SK-N-SH (cell line): ENCODE measurements around the gene SNRNP25. TPM values are rescaled to one million over a fixed set of nuclear protein-coding genes. Genes with fewer than 3 reads are reported as not detected.
"Not testable (repeated sequence)": the region's sequence is repeated elsewhere in the genome, so short reads cannot be mapped to it uniquely, and the experiment has no call there.

Experiments
- CTCF ChIA-PET: fragments of 300-600, 350-600 bp; formaldehyde crosslinking; extraction: SDS; loops from one replicate; lab custom pipeline; 2021; lab: Yijun Ruan, JAX
- POLR2A ChIA-PET: fragments of 350-600 bp; sonication (Branson Sonifier 250); formaldehyde crosslinking; extraction: SDS; loops from one replicate; lab custom pipeline; 2020; ENCODE audit warnings: antibody characterized with exemption, inconsistent platforms; lab: Yijun Ruan, JAX
- DNase-seq: peaks from one replicate; pipeline ENCODE4 v3.0.0; 2012
- H2AFZ ChIP-seq: fragments of 200-600 bp; sonication (generic); 2 replicates; pipeline ENCODE4 v1.8.1; 2016; ENCODE audit warnings: antibody characterized with exemption, mild to moderate bottlenecking, low read depth
- H3F3A ChIP-seq: fragments of 200-600 bp; sonication (generic); replicated peaks from 2 replicates; pipeline ENCODE3; 2016; ENCODE audit warnings: antibody characterized with exemption, mild to moderate bottlenecking; ENCODE audit not compliant: insufficient read depth
- H3K27ac ChIP-seq, 2 experiments: fragments of 200-500 bp in 1 of 2; fragments of 200-600 bp in 1 of 2; sonication (Bioruptor generic) in 1 of 2; sonication (generic), shearing (Covaris generic) in 1 of 2; 2 replicates each; pipeline versions ENCODE4 v1.5.1 to v1.6.1; 2014 to 2016; ENCODE audit warnings: low read depth in 2 of 2, inconsistent platforms in 1 of 2, low read length in 1 of 2, mild to moderate bottlenecking in 1 of 2, mixed read lengths in 1 of 2
- H3K27me3 ChIP-seq: fragments of 200-600 bp; sonication (generic), shearing (Covaris generic); 2 replicates; pipeline ENCODE4 v1.6.1; 2016; ENCODE audit warnings: mixed run types; ENCODE audit not compliant: insufficient read depth
- H3K36me3 ChIP-seq, 2 experiments: fragments of 200-500 bp in 1 of 2; fragments of 200-600 bp in 1 of 2; sonication (Bioruptor generic) in 1 of 2; sonication (generic) in 1 of 2; replicated peaks in 1 of 2; 2 replicates each; pipeline versions ENCODE3 to v1.5.1; 2014 to 2016; ENCODE audit warnings: low read length in 1 of 2, mild to moderate bottlenecking in 1 of 2; ENCODE audit not compliant: insufficient read depth in 2 of 2, control insufficient read depth in 1 of 2
- H3K4me1 ChIP-seq, 2 experiments: fragments of 200-500 bp in 1 of 2; fragments of 200-600 bp in 1 of 2; sonication (Bioruptor generic) in 1 of 2; sonication (generic), shearing (Covaris generic) in 1 of 2; 2 replicates each; pipeline versions ENCODE4 v1.5.1 to v1.6.1; 2014 to 2016; ENCODE audit warnings: low read depth in 1 of 2, low read length in 1 of 2, mixed run types in 1 of 2; ENCODE audit not compliant: insufficient read depth in 2 of 2, control insufficient read depth in 1 of 2
- H3K4me2 ChIP-seq: fragments of 200-600 bp; sonication (generic), shearing (Covaris generic); 2 replicates; pipeline ENCODE4 v1.6.1; 2017; ENCODE audit warnings: mixed run types
- H3K4me3 ChIP-seq, 2 experiments: fragments of 200-500 bp in 1 of 2; fragments of 200-600 bp in 1 of 2; sonication (Bioruptor generic) in 1 of 2; sonication (generic), shearing (Covaris generic) in 1 of 2; 2 replicates each; pipeline versions ENCODE4 v1.5.1 to v1.8.1; 2014 to 2016; ENCODE audit warnings: low read depth in 2 of 2, inconsistent platforms in 1 of 2, low read length in 1 of 2, mild to moderate bottlenecking in 1 of 2, mixed read lengths in 1 of 2, moderate library complexity in 1 of 2
- H3K79me2 ChIP-seq: fragments of 200-600 bp; sonication (generic); 2 replicates; pipeline ENCODE4 v1.8.1; 2017; ENCODE audit warnings: mild to moderate bottlenecking; ENCODE audit not compliant: insufficient read depth
- H3K9ac ChIP-seq: fragments of 200-600 bp; sonication (generic); 2 replicates; pipeline ENCODE4 v1.6.1; 2017; ENCODE audit warnings: mixed run types
- H3K9me2 ChIP-seq: fragments of 200-600 bp; sonication (generic); 2 replicates; pipeline ENCODE4 v1.6.1; 2017; ENCODE audit warnings: mixed run types
- H3K9me3 ChIP-seq: fragments of 200-600 bp; sonication (generic); 2 replicates; pipeline ENCODE4 v1.6.1; 2017; ENCODE audit warnings: mixed run types, mild to moderate bottlenecking, moderate library complexity
- H4K20me1 ChIP-seq: fragments of 200-600 bp; sonication (generic); 2 replicates; pipeline ENCODE4 v1.6.1; 2017; ENCODE audit warnings: mild to moderate bottlenecking, mixed run types; ENCODE audit not compliant: insufficient read depth
- ELF1 ChIP-seq: IDR thresholded peaks from 2 replicates; pipeline ENCODE4 v1.4.0; 2012
- EP300 ChIP-seq, 2 experiments: IDR thresholded peaks; 2 replicates each; pipeline versions ENCODE4 v1.4.0 to v1.6.1; 2012; ENCODE audit warnings: borderline replicate concordance in 1 of 2, low read depth in 1 of 2, low read length in 1 of 2
- EZH2phosphoT487 ChIP-seq: fragments of 200-600 bp; sonication (generic); IDR thresholded peaks from 2 replicates; pipeline ENCODE4 v1.6.1; 2017; ENCODE audit warnings: low read depth, mixed run types, mild to moderate bottlenecking, antibody characterized with exemption, moderate library complexity, borderline replicate concordance
- FOXJ3 ChIP-seq: sonication (generic); formaldehyde crosslinking; IDR thresholded peaks from 2 replicates; pipeline ENCODE4 v1.5.1; 2020; ENCODE audit warnings: mild to moderate bottlenecking, missing genetic modification reagents
- FOXM1 ChIP-seq: IDR thresholded peaks from 2 replicates; pipeline ENCODE4 v1.4.0; 2012; ENCODE audit warnings: low read depth, mild to moderate bottlenecking
- GABPA ChIP-seq: IDR thresholded peaks from 2 replicates; pipeline ENCODE4 v1.4.0; 2012; ENCODE audit warnings: low read depth, mild to moderate bottlenecking
- JUND ChIP-seq: IDR thresholded peaks from 2 replicates; pipeline ENCODE4 v1.4.0; 2012
- MXI1 ChIP-seq: IDR thresholded peaks from 2 replicates; pipeline ENCODE4 v1.6.1; 2012; ENCODE audit warnings: mild to moderate bottlenecking, low read depth, low read length, improper control_type of control experiment
- NFIC ChIP-seq: IDR thresholded peaks from 2 replicates; pipeline ENCODE4 v1.4.0; 2012; ENCODE audit warnings: borderline replicate concordance
- NRF1 ChIP-seq: IDR thresholded peaks from 2 replicates; pipeline ENCODE4 v1.6.1; 2012; ENCODE audit warnings: low read depth, mild to moderate bottlenecking, low read length
- PBX3 ChIP-seq: IDR thresholded peaks from 2 replicates; pipeline ENCODE4; 2012
- RAD21 ChIP-seq: IDR thresholded peaks from 2 replicates; pipeline ENCODE4 v1.6.1; 2012; ENCODE audit warnings: mild to moderate bottlenecking, low read length
- RCOR1 ChIP-seq: fragments of 150-350 bp; IDR thresholded peaks from 2 replicates; pipeline ENCODE4 v1.6.1; 2017; ENCODE audit warnings: antibody characterized with exemption, low read length
- RFX5 ChIP-seq: IDR thresholded peaks from 2 replicates; pipeline ENCODE4 v1.6.1; 2012; ENCODE audit warnings: mild to moderate bottlenecking, improper control_type of control experiment, low read length
- ZBTB33 ChIP-seq: IDR thresholded peaks from 2 replicates; pipeline ENCODE4 v1.4.0; 2012; ENCODE audit warnings: low read depth, borderline replicate concordance
- WGBS: methylation state at CpG from one replicate; pipeline ENCODE4 v1.1.6; 2017; ENCODE audit warnings: low lambda C conversion rate; 5-methylcytosine and 5-hydroxymethylcytosine counted together
- polyA plus RNA-seq, 3 experiments: library from polyadenylated mRNA; depleted of rRNA; stranded (reverse); fragments of >200 nt; gene quantifications; 2 replicates each; pipeline ENCODE4 v1.2.3, GENCODE V29; 2012

The SNRNP25 gene
- polyA plus RNA-seq, 1 of the 3 experiments (the other 2 are of a cell fraction) = 73.4 TPM

GRCh38 chr16:33154-33876 is 20.3 kb upstream of the SNRNP25 start:
- H2AFZ ChIP-seq, H3F3A ChIP-seq, H3K27me3 ChIP-seq, CTCF ChIA-PET, H4K20me1 ChIP-seq, POLR2A ChIA-PET, H3K79me2 ChIP-seq, H3K9me2 ChIP-seq, H3K4me3 ChIP-seq, H3K9me3 ChIP-seq, H3K9ac ChIP-seq, H3K27ac ChIP-seq, H3K4me2 ChIP-seq, H3K36me3 ChIP-seq, H3K4me1 ChIP-seq, DNase-seq: not testable (repeated sequence)
- WGBS = 54% methylated on average over 3 of the region's 8 CpGs

- H3F3A ChIP-seq = no peaks in the 10 kb centered on the region
- no peak overlapping the region for H3K4me2 ChIP-seq
- peaks cover 0 to 5% of the 10 kb centered on the region in 2 experiments; a peak in 1 of 4 replicates for H3K4me1 ChIP-seq
- ChIA-PET POLR2A (no interaction called here), CTCF (interaction anchor here (0.7 to 1.0 kb wide), 2 partner anchors 73 to 84 kb away, joined by 3 to 4 read pairs; no protein-coding TSS in a partner anchor)
- H3K9me2 ChIP-seq = no peaks in the 10 kb centered on the region
- 86% methylated on average over 14 of the region's 21 CpGs for WGBS
- TF ChIP-seq NFIC (no peak), GABPA (no peak), ELF1 (no peak), RFX5 (no peak), RAD21 (no peak), RCOR1 (no peak), NRF1 (no peak), PBX3 (no peak), EP300 (IDR thresholded peaks at IDR 0.05; ENCODE audit: borderline replicate concordance in 1 of 2, low read depth in 1 of 2, low read length in 1 of 2) (no peak), JUND (no peak), FOXM1 (no peak), EZH2phosphoT487 (no peak), FOXJ3 (CRISPR knock-in tag) (no peak), ZBTB33 (no peak), MXI1 (no peak)
- no peaks in the 10 kb centered on the region for H3K27me3 ChIP-seq
- no peak overlapping the region for H3K9ac ChIP-seq
- H4K20me1 ChIP-seq = no peaks in the 10 kb centered on the region
- no peaks in the 10 kb centered on the region for H3K79me2 ChIP-seq
- no peaks in the 10 kb centered on the region for H3K36me3 ChIP-seq
- DNase-seq = no peak
- H2AFZ ChIP-seq = no peak overlapping the region
- H3K4me3 ChIP-seq = no peak overlapping the region
- no peaks in the 10 kb centered on the region for H3K9me3 ChIP-seq
- no peak overlapping the region for H3K27ac ChIP-seq
Measured at GRCh38 chr16:33877-34647, 19.6 kb upstream of the SNRNP25 start.
